GM10266 (cell line): Measurements from ENCODE around the gene ISCU.

ENCODE experiments used
- DNase-seq: peaks from one replicate; pipeline ENCODE4 v3.0.0; 2012; ENCODE audit errors: extremely low spot score
- CTCF ChIP-seq: IDR thresholded peaks from 2 replicates; pipeline ENCODE4 v1.5.1; 2012; ENCODE audit warnings: mild to moderate bottlenecking, low read depth; ENCODE audit not compliant: control insufficient read depth, insufficient read depth; ENCODE audit errors: missing control alignments

Gene ISCU

GRCh38 chr12:108530161-108530560 lies 32.2 kb upstream of the ISCU start:
- no peak for DNase-seq
- TF ChIP-seq CTCF, result no peak

GRCh38 chr12:108531929-108532848 lies 30.2 kb upstream of the ISCU start:
- DNase-seq, result no peak
- TF ChIP-seq CTCF, result no peak

GRCh38 chr12:108538146-108538545 lies 24.2 kb upstream of the ISCU start:
- DNase-seq, result no peak
- TF ChIP-seq CTCF, result no peak

GRCh38 chr12:108538616-108539195 lies 23.7 kb upstream of the ISCU start:
- DNase-seq, result no peak
- TF ChIP-seq CTCF, result no peak

GRCh38 chr12:108542320-108542719 lies 20.1 kb upstream of the ISCU start:
- TF ChIP-seq CTCF, result no peak
- DNase-seq, result no peak

GRCh38 chr12:108543652-108544051 lies 18.7 kb upstream of the ISCU start:
- DNase-seq, result no peak
- no peak for TF ChIP-seq CTCF

- DNase-seq, result no peak
- no peak for TF ChIP-seq CTCF
Measured at GRCh38 chr12:108547686-108548085, 14.7 kb upstream of the ISCU start.
